MCF 10A (cell line): Measurements from ENCODE around the gene ZNF274. TPM values are rescaled to one million over a fixed set of nuclear protein-coding genes. Genes with fewer than 3 reads are reported as not detected.

Source experiments
- BruUV-seq: library from RNA; stranded (reverse); fragments of 400-500 nt; replicated peaks from 2 replicates; lab custom pipeline; 2021; lab: Mats Ljungman, UMichigan
- CTCF ChIA-PET: fragments of 300-600 bp; sonication (Branson Sonifier 250); formaldehyde crosslinking; extraction: SDS; loops from one replicate; lab custom pipeline; 2021; ENCODE audit warnings: antibody characterized with exemption, inconsistent platforms; lab: Yijun Ruan, JAX
- POLR2A ChIA-PET: fragments of 300-600, 350-650 bp; sonication (Branson Sonifier 250); formaldehyde crosslinking; extraction: SDS; loops from one replicate; lab custom pipeline; 2020; ENCODE audit warnings: antibody characterized with exemption, inconsistent platforms; lab: Yijun Ruan, JAX
- DNase-seq: peaks from one replicate; pipeline ENCODE4 v3.0.0-alpha.2; 2018; ENCODE audit not compliant: unreplicated experiment
- H3K27ac Mint-ChIP-seq: one replicate; pipeline ENCODE4 v1.8.0; 2022; ENCODE audit warnings: mild to moderate bottlenecking, low read depth, mixed read lengths; ENCODE audit not compliant: unreplicated experiment
- H3K27me3 Mint-ChIP-seq: one replicate; pipeline ENCODE4 v1.8.0; 2022; ENCODE audit warnings: mixed read lengths; ENCODE audit not compliant: insufficient read depth, unreplicated experiment
- H3K36me3 Mint-ChIP-seq: one replicate; pipeline ENCODE4 v1.8.0; 2022; ENCODE audit warnings: mild to moderate bottlenecking, moderate library complexity, mixed read lengths; ENCODE audit not compliant: insufficient read depth, unreplicated experiment
- H3K4me1 Mint-ChIP-seq: one replicate; pipeline ENCODE4 v1.8.0; 2022; ENCODE audit warnings: mixed read lengths; ENCODE audit not compliant: insufficient read depth, unreplicated experiment
- H3K4me3 Mint-ChIP-seq: one replicate; pipeline ENCODE4 v1.8.0; 2022; ENCODE audit warnings: mild to moderate bottlenecking, moderate library complexity, mixed read lengths; ENCODE audit not compliant: unreplicated experiment
- H3K9me3 Mint-ChIP-seq: one replicate; pipeline ENCODE4 v1.8.0; 2022; ENCODE audit warnings: mixed read lengths; ENCODE audit not compliant: unreplicated experiment
- CTCF ChIP-seq: fragments of 200-600 bp; IDR thresholded peaks from one replicate; pipeline ENCODE4 v1.8.0; 2022; ENCODE audit warnings: antibody characterized with exemption, mild to moderate bottlenecking; ENCODE audit not compliant: unreplicated experiment
- intact Hi-C: fragments of 100-400 bp; cut with micrococcal nuclease; formaldehyde crosslinking; loops from 2 replicates; pipeline ENCODE4 v1.14.1; 2022
- total RNA-seq: library from RNA; stranded (reverse); gene quantifications from 2 replicates; pipeline ENCODE4 v1.2.3, GENCODE V29; 2022

ZNF274 gene
- total RNA-seq, 1 experiment from 2014 or later = 27.1 TPM

- intact Hi-C loops = no loop called here
- H3K27me3 Mint-ChIP-seq = no peaks in the 10 kb centered on the region
- peak within 1 kb of the TSS; percentile 72 for H3K4me3 Mint-ChIP-seq
- peaks cover 11% of the 10 kb centered on the region for H3K9me3 Mint-ChIP-seq
- ChIA-PET POLR2A (interaction anchor here (0.7 to 1.0 kb wide), 2 partner anchors 78 to 368 kb away, joined by 3 to 7 read pairs; partner anchors contain the start of gene ZNF544), CTCF (interaction anchor here (0.6 kb wide), 1 partner anchor 10 kb away, joined by 3 read pairs; no protein-coding TSS in a partner anchor)
- DNase-seq = peak; percentile 74
- H3K27ac Mint-ChIP-seq = peak within 1 kb of the TSS; percentile 3
- no peaks in the 10 kb centered on the region for H3K36me3 Mint-ChIP-seq
- TF ChIP-seq CTCF = no peak
- no TSS peak for BruUV-seq
- no peaks in the 10 kb centered on the region for H3K4me1 Mint-ChIP-seq
These were observed 32.4 kb upstream of the ZNF274 start, which contains the start of gene ZNF329 for GRCh38 chr19:58150328-58150921. ZNF329 (minus strand) TSS chr19:58150789; CDS start chr19:58129503, 21,286 bp downstream.

GRCh38 chr19:58153386-58153785, 29.5 kb upstream of the ZNF274 start:
- Mint-ChIP-seq H3K9me3 (peaks cover 11% of the 10 kb centered on the region), H3K4me1 (no peaks in the 10 kb centered on the region), H3K4me3 (no peak overlapping the region), H3K27me3 (no peaks in the 10 kb centered on the region), H3K27ac (no peak overlapping the region), H3K36me3 (no peaks in the 10 kb centered on the region)
- intact Hi-C loops = no loop called here
- DNase-seq = no peak
- no TSS peak for BruUV-seq
- POLR2A ChIA-PET = no interaction called here
- CTCF ChIA-PET = no interaction called here
- TF ChIP-seq CTCF = no peak

- POLR2A ChIA-PET = no interaction called here
- intact Hi-C loops = no loop called here
- TF ChIP-seq CTCF = no peak
- DNase-seq = no peak
- Mint-ChIP-seq H3K27ac (no peak overlapping the region), H3K27me3 (no peaks in the 10 kb centered on the region), H3K4me3 (no peak overlapping the region), H3K36me3 (no peaks in the 10 kb centered on the region), H3K4me1 (no peaks in the 10 kb centered on the region), H3K9me3 (peaks cover 11% of the 10 kb centered on the region)
- BruUV-seq = no TSS peak
- CTCF ChIA-PET = no interaction called here
These were observed 28.6 kb upstream of the ZNF274 start for GRCh38 chr19:58154287-58154678.

- ChIA-PET POLR2A (no interaction called here), CTCF (no interaction called here)
- Mint-ChIP-seq H3K27ac (no peak overlapping the region), H3K36me3 (no peaks in the 10 kb centered on the region), H3K27me3 (no peaks in the 10 kb centered on the region), H3K9me3 (peaks cover 11% of the 10 kb centered on the region), H3K4me1 (no peaks in the 10 kb centered on the region), H3K4me3 (no peak overlapping the region)
- intact Hi-C loops = no loop called here
- no TSS peak for BruUV-seq
- DNase-seq = no peak
- TF ChIP-seq CTCF = peak; percentile 28
These were observed 27.9 kb upstream of the ZNF274 start for GRCh38 chr19:58154679-58155648.
